ENCODE data around the gene DDX11.
"Not testable (repeated sequence)": the region's sequence is repeated elsewhere in the genome, so short reads cannot be mapped to it uniquely, and the experiment has no call there.

- not testable (repeated sequence) for TF ChIP-seq POLR2A, CTCF, POLR2AphosphoS5 (IDR thresholded peaks at IDR 0.05)
Measured at GRCh38 chr12:31052666-31053439, 20.8 kb upstream of the DDX11 start.
